ENCODE measurements around the gene ZNF764.
"Not testable (repeated sequence)": the region's sequence is repeated elsewhere in the genome, so short reads cannot be mapped to it uniquely, and the experiment has no call there.

ZNF764 gene

GRCh38 chr16:30526137-30526822, 31.9 kb downstream of the ZNF764 start, which contains the start of gene ZNF768:
TSS of gene ZNF768 (minus strand) at chr16:30526566. CDS start at chr16:30526413, 153 bp downstream.
- peak; percentile 28 for DNase-seq

GRCh38 chr16:30525844-30526136, 32.4 kb downstream of the ZNF764 start:
- no peak for DNase-seq

GRCh38 chr16:30524575-30525568, 33.3 kb downstream of the ZNF764 start:
- no peak for DNase-seq

- DNase-seq: no peak
Observed at GRCh38 chr16:30523768-30524574, 34.2 kb downstream of the ZNF764 start.

GRCh38 chr16:30522702-30523463, 35.3 kb downstream of the ZNF764 start:
- not testable (repeated sequence) for DNase-seq

GRCh38 chr16:30521873-30522641, 36.1 kb downstream of the ZNF764 start:
- no peak for DNase-seq

- no peak for DNase-seq
Observed at GRCh38 chr16:30521476-30521872, 36.7 kb downstream of the ZNF764 start.

GRCh38 chr16:30519120-30520049, 38.8 kb downstream of the ZNF764 start:
- DNase-seq: no peak

GRCh38 chr16:30518552-30518951, 39.6 kb downstream of the ZNF764 start:
- DNase-seq: no peak

- no peak for DNase-seq
Observed at GRCh38 chr16:30515275-30515674, 42.9 kb downstream of the ZNF764 start.

GRCh38 chr16:30511509-30511908, 46.7 kb downstream of the ZNF764 start:
- no peak for DNase-seq

GRCh38 chr16:30510376-30510938, 47.7 kb downstream of the ZNF764 start:
- DNase-seq: no peak

GRCh38 chr16:30509081-30509765, 49.0 kb downstream of the ZNF764 start:
- no peak for DNase-seq

All from activated CD8-positive, alpha-beta memory T cell treated with anti-CD3 and anti-CD28 coated beads, Interleukin-2, amount 50 U/mL, for 4 hours (primary cell).